WI38 (cell line): Measurements from ENCODE around the gene KLHDC3.
"Not testable (repeated sequence)": the region's sequence is repeated elsewhere in the genome, so short reads cannot be mapped to it uniquely, and the experiment has no call there.

Experiments used
- H3K4me3 ChIP-seq: 2 replicates; pipeline ENCODE4 v1.5.1; 2011; ENCODE audit warnings: low read depth, mild to moderate bottlenecking, control low read depth, low read length
- CTCF ChIP-seq: IDR thresholded peaks from 2 replicates; pipeline ENCODE4 v1.5.1; 2012; ENCODE audit warnings: low read depth, mild to moderate bottlenecking, control low read depth, low read length

The KLHDC3 gene

GRCh38 chr6:42989923-42990322, 24.1 kb upstream of the KLHDC3 start:
- TF ChIP-seq CTCF: no peak
- no peak overlapping the region for H3K4me3 ChIP-seq

- TF ChIP-seq CTCF: no peak
- H3K4me3 ChIP-seq: no peak overlapping the region
These were observed 20.6 kb upstream of the KLHDC3 start for GRCh38 chr6:42993445-42993844.

DNA sequence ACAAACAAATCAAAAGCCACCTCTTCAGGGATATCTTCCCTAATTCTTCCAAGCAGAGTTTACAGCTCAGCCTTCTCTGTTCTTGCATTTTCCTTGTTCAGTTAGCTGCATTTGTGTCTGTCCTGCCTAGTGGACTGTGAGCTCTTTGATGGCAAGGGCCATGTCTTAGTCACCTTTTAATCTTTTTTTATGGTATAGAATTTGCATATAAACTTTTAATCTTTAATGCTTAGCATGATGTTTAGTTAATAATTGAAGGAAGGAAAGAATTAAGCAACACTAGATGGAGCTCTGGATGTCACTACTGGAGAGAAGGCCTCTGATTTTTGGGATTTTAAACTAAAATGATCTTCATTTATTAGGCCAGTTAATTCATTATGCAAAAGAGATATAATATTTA, 17.5 kb upstream of the KLHDC3 start:
- H3K4me3 ChIP-seq: no peak overlapping the region
- TF ChIP-seq CTCF: no peak

- H3K4me3 ChIP-seq: not testable (repeated sequence)
These were observed 15.8 kb upstream of the KLHDC3 start for GRCh38 chr6:42998205-42998604.

DNA sequence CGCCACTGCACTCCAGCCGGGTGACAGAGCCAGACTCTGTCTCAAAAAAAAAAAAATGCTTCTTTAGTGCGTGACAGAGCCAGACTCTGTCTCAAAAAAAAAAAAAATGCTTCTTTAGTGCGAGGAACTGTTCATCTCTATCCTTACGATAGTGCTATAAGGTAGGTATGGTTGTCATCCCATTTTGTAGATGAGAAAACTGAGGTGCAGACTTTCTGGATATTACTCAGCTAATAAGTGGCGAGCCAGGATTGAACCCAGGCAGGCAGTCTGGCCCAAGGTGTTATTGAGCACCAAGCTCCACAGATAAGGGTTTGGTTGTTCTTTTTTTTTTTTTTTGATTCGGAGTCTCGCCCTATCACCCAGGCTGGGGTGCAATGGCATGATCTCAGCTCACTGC, 12.2 kb upstream of the KLHDC3 start:
- TF ChIP-seq CTCF: no peak
- no peak overlapping the region for H3K4me3 ChIP-seq

GRCh38 chr6:43005844-43006243, 8.2 kb upstream of the KLHDC3 start:
- H3K4me3 ChIP-seq: no peak overlapping the region
- TF ChIP-seq CTCF: no peak

DNA sequence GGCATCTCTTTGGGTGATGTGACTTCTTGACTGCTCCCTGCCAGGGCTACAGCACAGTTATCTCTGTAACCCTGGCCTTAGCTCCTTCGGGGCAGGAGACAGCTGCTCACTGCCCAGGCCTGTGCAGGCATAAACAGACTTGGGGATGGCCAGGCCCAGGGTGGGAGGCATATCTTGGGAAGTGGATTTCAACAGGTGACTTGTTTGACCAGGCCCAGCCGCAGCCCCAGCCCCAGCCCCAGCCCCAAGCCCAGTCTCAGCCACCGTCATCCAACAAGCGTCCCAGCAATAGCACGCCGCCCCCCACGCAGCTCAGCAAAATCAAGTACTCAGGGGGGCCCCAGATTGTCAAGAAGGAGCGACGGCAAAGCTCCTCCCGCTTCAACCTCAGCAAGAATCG, 7.8 kb upstream of the KLHDC3 start:
- no peak for TF ChIP-seq CTCF
- no peak overlapping the region for H3K4me3 ChIP-seq

GRCh38 chr6:43007126-43007525, 6.9 kb upstream of the KLHDC3 start:
- H3K4me3 ChIP-seq: no peak overlapping the region
- no peak for TF ChIP-seq CTCF
